ENCODE results near the gene LMBRD1.
A peak's percentile ranks its signal among the peaks of the same experiment; 100 is the strongest.

The LMBRD1 gene

GRCh38 chr6:69841862-69842261, 45.1 kb upstream of the LMBRD1 start (continued):
- TF ChIP-seq, protein P1, sequence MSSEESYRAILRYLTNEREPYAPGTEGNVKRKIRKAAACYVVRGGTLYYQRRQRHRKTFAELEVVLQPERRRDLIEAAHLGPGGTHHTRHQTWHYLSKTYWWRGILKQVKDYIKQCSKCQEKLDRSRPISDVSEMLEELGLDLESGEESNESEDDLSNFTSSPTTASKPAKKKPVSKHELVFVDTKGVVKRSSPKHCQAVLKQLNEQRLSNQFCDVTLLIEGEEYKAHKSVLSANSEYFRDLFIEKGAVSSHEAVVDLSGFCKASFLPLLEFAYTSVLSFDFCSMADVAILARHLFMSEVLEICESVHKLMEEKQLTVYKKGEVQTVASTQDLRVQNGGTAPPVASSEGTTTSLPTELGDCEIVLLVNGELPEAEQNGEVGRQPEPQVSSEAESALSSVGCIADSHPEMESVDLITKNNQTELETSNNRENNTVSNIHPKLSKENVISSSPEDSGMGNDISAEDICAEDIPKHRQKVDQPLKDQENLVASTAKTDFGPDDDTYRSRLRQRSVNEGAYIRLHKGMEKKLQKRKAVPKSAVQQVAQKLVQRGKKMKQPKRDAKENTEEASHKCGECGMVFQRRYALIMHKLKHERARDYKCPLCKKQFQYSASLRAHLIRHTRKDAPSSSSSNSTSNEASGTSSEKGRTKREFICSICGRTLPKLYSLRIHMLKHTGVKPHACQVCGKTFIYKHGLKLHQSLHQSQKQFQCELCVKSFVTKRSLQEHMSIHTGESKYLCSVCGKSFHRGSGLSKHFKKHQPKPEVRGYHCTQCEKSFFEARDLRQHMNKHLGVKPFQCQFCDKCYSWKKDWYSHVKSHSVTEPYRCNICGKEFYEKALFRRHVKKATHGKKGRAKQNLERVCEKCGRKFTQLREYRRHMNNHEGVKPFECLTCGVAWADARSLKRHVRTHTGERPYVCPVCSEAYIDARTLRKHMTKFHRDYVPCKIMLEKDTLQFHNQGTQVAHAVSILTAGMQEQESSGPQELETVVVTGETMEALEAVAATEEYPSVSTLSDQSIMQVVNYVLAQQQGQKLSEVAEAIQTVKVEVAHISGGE (tag by site-specific recombination; conservative IDR thresholded peaks at IDR 0.05; ENCODE audit: low read depth), result no peak
- TF ChIP-seq ZNF175 (tag by site-specific recombination; IDR thresholded peaks at IDR 0.05) (no peak), ZNF664 (tag by site-specific recombination; IDR thresholded peaks at IDR 0.05) (no peak)
- TF ChIP-seq, protein P2, sequence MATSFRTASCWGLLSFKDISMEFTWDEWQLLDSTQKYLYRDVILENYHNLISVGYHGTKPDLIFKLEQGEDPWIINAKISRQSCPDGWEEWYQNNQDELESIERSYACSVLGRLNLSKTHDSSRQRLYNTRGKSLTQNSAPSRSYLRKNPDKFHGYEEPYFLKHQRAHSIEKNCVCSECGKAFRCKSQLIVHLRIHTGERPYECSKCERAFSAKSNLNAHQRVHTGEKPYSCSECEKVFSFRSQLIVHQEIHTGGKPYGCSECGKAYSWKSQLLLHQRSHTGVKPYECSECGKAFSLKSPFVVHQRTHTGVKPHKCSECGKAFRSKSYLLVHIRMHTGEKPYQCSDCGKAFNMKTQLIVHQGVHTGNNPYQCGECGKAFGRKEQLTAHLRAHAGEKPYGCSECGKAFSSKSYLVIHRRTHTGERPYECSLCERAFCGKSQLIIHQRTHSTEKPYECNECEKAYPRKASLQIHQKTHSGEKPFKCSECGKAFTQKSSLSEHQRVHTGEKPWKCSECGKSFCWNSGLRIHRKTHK (tag by site-specific recombination; IDR thresholded peaks at IDR 0.05), result no peak

DNA sequence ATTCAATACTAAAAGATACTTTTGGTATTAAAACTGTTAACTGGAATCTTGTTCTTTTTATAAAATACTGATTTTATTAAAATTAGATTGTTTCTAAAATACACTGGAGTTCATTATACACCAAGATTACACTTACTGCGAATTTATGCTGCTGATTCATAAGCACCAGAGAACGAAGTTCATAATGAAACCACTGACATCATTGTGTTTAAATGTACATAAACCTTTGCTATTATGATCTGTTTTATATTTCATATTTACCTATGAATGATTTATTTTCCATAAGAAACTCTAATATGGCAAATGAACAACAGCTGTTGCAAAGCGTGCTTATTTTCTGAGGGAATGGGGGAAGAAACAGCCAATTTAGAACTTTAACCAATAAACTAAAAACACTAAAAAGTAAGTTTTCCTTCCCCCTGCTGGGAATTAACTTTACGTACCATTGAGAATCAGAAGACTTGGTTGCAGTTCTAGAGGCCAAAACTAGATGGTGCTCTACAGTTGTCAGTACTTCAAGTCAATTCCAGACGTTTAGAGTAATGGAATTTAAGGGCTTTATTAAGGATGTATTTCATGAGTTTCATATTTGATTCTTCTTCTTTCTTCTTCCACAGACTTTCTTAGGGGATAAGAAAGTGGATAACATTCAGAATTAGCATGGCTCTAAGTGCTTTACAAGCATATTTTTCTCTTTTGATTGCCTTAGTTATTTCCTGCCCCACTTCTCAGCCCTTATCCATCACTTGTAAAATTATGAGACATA, 38.8 kb upstream of the LMBRD1 start:
- ChIA-PET POLR2A (no interaction called here), CTCF (interaction anchor here (0.6 to 3.0 kb wide), 25 partner anchors 9 to 519 kb away, joined by 3 to 31 read pairs (median 3); partner anchors contain the start of gene COL19A1)
- Histone ChIP-seq H3K9me3 (ENCODE audit: control insufficient read depth, insufficient read depth, low read depth, low read length) (no peaks in the 10 kb centered on the region), H3K27ac (ENCODE audit: extremely low read depth, low read depth, low read length) (no peak overlapping the region), H3K4me1 (ENCODE audit: control insufficient read depth, insufficient read depth, low read length) (no peaks in the 10 kb centered on the region), H3K4me3 (ENCODE audit: low read depth, low read length) (no peak overlapping the region), H3K36me3 (ENCODE audit: control insufficient read depth in 2 of 2, insufficient read depth in 1 of 2, low read length in 2 of 2) (no peaks in the 10 kb centered on the region)
- no peak for TF ChIP-seq ZBTB8A (tag by site-specific recombination; IDR thresholded peaks at IDR 0.05)
- TF ChIP-seq MEIS1 (CRISPR knock-in tag; IDR thresholded peaks at IDR 0.05; ENCODE audit: borderline replicate concordance), result no peak
- no peak for TF ChIP-seq SP3 (tag by site-specific recombination; IDR thresholded peaks at IDR 0.05)
- TF ChIP-seq, protein P3, sequence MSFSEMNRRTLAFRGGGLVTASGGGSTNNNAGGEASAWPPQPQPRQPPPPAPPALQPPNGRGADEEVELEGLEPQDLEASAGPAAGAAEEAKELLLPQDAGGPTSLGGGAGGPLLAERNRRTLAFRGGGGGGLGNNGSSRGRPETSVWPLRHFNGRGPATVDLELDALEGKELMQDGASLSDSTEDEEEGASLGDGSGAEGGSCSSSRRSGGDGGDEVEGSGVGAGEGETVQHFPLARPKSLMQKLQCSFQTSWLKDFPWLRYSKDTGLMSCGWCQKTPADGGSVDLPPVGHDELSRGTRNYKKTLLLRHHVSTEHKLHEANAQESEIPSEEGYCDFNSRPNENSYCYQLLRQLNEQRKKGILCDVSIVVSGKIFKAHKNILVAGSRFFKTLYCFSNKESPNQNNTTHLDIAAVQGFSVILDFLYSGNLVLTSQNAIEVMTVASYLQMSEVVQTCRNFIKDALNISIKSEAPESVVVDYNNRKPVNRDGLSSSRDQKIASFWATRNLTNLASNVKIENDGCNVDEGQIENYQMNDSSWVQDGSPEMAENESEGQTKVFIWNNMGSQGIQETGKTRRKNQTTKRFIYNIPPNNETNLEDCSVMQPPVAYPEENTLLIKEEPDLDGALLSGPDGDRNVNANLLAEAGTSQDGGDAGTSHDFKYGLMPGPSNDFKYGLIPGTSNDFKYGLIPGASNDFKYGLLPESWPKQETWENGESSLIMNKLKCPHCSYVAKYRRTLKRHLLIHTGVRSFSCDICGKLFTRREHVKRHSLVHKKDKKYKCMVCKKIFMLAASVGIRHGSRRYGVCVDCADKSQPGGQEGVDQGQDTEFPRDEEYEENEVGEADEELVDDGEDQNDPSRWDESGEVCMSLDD (tag by site-specific recombination; IDR thresholded peaks at IDR 0.05), result no peak
- no peak for TF ChIP-seq ZNF221 (tag by site-specific recombination; IDR thresholded peaks at IDR 0.05; ENCODE audit: borderline replicate concordance)
- no peak for TF ChIP-seq ZNF335 (tag by site-specific recombination; conservative IDR thresholded peaks at IDR 0.05)
- TF ChIP-seq ZNF311 (tag by site-specific recombination; IDR thresholded peaks at IDR 0.05; ENCODE audit: borderline replicate concordance), result no peak
- TF ChIP-seq ZNF426 (tag by site-specific recombination; IDR thresholded peaks at IDR 0.05), result no peak
- peak; percentile 67; the same call in 1 of the 2 replicates for TF ChIP-seq INSM2 (tag by site-specific recombination; IDR thresholded peaks at IDR 0.05)
- TF ChIP-seq ZNF366 (tag by site-specific recombination; conservative IDR thresholded peaks at IDR 0.05), result no peak
- no peak for TF ChIP-seq HIC1 (tag by site-specific recombination; IDR thresholded peaks at IDR 0.05)
- no peak for TF ChIP-seq ZNF530 (tag by site-specific recombination; IDR thresholded peaks at IDR 0.05; ENCODE audit: low read depth)
- no peak for TF ChIP-seq ZNF529 (tag by site-specific recombination; IDR thresholded peaks at IDR 0.05; ENCODE audit: insufficient replicate concordance)
- TF ChIP-seq, protein P4, sequence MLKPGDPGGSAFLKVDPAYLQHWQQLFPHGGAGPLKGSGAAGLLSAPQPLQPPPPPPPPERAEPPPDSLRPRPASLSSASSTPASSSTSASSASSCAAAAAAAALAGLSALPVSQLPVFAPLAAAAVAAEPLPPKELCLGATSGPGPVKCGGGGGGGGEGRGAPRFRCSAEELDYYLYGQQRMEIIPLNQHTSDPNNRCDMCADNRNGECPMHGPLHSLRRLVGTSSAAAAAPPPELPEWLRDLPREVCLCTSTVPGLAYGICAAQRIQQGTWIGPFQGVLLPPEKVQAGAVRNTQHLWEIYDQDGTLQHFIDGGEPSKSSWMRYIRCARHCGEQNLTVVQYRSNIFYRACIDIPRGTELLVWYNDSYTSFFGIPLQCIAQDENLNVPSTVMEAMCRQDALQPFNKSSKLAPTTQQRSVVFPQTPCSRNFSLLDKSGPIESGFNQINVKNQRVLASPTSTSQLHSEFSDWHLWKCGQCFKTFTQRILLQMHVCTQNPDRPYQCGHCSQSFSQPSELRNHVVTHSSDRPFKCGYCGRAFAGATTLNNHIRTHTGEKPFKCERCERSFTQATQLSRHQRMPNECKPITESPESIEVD (tag by site-specific recombination; IDR thresholded peaks at IDR 0.05), result peak; percentile 73
- TF ChIP-seq, protein P5, sequence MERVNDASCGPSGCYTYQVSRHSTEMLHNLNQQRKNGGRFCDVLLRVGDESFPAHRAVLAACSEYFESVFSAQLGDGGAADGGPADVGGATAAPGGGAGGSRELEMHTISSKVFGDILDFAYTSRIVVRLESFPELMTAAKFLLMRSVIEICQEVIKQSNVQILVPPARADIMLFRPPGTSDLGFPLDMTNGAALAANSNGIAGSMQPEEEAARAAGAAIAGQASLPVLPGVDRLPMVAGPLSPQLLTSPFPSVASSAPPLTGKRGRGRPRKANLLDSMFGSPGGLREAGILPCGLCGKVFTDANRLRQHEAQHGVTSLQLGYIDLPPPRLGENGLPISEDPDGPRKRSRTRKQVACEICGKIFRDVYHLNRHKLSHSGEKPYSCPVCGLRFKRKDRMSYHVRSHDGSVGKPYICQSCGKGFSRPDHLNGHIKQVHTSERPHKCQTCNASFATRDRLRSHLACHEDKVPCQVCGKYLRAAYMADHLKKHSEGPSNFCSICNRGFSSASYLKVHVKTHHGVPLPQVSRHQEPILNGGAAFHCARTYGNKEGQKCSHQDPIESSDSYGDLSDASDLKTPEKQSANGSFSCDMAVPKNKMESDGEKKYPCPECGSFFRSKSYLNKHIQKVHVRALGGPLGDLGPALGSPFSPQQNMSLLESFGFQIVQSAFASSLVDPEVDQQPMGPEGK (tag by site-specific recombination; IDR thresholded peaks at IDR 0.05), result no peak
